Measurements from ENCODE around the gene ATG2B. TPM values are rescaled to one million over a fixed set of nuclear protein-coding genes. Genes with fewer than 3 reads are reported as not detected.

ATG2B gene
- total RNA-seq, 1 experiment from 2014 or later, result 19.4 TPM

DNA sequence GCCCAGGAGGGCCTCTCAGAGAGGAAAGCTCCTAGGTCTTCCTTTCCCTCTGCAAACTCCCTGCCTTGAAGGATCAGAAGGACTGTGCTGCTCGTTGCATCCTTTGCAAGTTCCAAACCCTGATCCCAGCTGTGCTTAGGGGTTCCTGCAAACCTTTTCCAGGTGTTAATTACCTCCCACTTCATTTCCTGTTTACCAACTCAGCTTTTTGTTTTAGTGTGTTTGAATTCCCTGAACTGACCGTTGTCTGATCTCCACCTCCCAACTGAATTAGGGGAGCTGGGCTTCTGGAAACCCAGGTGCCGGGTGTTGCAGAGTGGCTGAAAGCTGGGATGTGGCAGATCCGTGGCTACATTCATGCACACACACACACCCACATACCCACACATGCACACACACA, 127.7 kb downstream of the ATG2B start:
- Mint-ChIP-seq H3K9me3 (ENCODE audit: unreplicated experiment) (no peaks in the 10 kb centered on the region), H3K4me3 (ENCODE audit: unreplicated experiment) (no peak overlapping the region), H3K4me1 (ENCODE audit: low read depth, unreplicated experiment) (no peaks in the 10 kb centered on the region), H3K27me3 (ENCODE audit: insufficient read depth, unreplicated experiment) (no peaks in the 10 kb centered on the region), H3K36me3 (ENCODE audit: insufficient read depth, unreplicated experiment) (no peaks in the 10 kb centered on the region), H3K27ac (ENCODE audit: unreplicated experiment) (no peak overlapping the region)
- DNase-seq, result no peak
- intact Hi-C loops (cut with micrococcal nuclease; ENCODE audit: unreplicated experiment), result loop anchor here (5.0 kb wide), 1 partner anchor 38 kb away; no protein-coding TSS in a partner anchor
- ChIA-PET POLR2A (no interaction called here), CTCF (no interaction called here)
- Histone ChIP-seq H3K36me3 (ENCODE audit: control insufficient read depth, insufficient read depth, low read length) (peaks cover 2% of the 10 kb centered on the region), H3K4me3 (ENCODE audit: low read depth, low read length) (no peak overlapping the region), H3K4me1 (peaks cover 29% of the 10 kb centered on the region), H3K9me3 (peaks cover 13% of the 10 kb centered on the region), H3K27me3 (replicated peaks; ENCODE audit: control insufficient read depth, insufficient read depth, low read length) (no peaks in the 10 kb centered on the region)
- TF ChIP-seq CTCF (IDR thresholded peaks at IDR 0.05; ENCODE audit: insufficient read depth in 1 of 2, low read depth in 1 of 2, low read length in 1 of 2, severe bottlenecking in 1 of 2, unreplicated experiment in 1 of 2), result no peak
- no TSS peak for BruUV-seq (replicated peaks)

DNA sequence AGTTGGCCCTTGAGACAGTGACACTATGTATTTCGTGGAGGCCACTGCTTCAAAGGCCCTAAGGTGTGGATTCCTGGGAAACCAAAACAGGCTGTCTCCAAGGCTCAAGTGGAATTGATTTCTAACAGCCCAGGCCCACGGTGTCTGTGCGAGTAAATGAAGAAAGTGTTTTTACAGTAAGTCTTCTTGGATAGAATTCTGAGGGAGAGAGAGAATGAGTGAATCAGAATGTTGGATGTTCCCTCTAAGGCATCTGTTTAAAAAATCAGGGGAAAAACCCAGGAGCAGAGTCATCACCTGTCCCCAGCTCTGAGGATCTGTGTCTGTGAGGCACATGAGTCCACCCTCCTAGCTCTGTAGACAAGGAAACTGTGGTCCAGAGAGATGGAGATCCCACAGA, 129.5 kb downstream of the ATG2B start:
- CTCF ChIA-PET, result no interaction called here
- DNase-seq, result no peak
- H3K4me3 Mint-ChIP-seq (ENCODE audit: unreplicated experiment), result no peak overlapping the region
- no peaks in the 10 kb centered on the region for H3K4me1 Mint-ChIP-seq (ENCODE audit: low read depth, unreplicated experiment)
- Histone ChIP-seq H3K27me3 (replicated peaks; ENCODE audit: control insufficient read depth, insufficient read depth, low read length) (no peaks in the 10 kb centered on the region), H3K36me3 (ENCODE audit: control insufficient read depth, insufficient read depth, low read length) (peaks cover 2% of the 10 kb centered on the region), H3K4me3 (ENCODE audit: low read depth, low read length) (no peak overlapping the region), H3K9me3 (no peaks in the 10 kb centered on the region; the same call in 1 of the 2 replicates), H3K4me1 (peaks cover 12% of the 10 kb centered on the region)
- H3K27me3 Mint-ChIP-seq (ENCODE audit: insufficient read depth, unreplicated experiment), result no peaks in the 10 kb centered on the region
- POLR2A ChIA-PET, result no interaction called here
- intact Hi-C loops (cut with micrococcal nuclease; ENCODE audit: unreplicated experiment), result no loop called here
- BruUV-seq (replicated peaks), result no TSS peak
- H3K27ac Mint-ChIP-seq (ENCODE audit: unreplicated experiment), result no peak overlapping the region
- no peak for TF ChIP-seq CTCF (IDR thresholded peaks at IDR 0.05; ENCODE audit: insufficient read depth in 1 of 2, low read depth in 1 of 2, low read length in 1 of 2, severe bottlenecking in 1 of 2, unreplicated experiment in 1 of 2)
- H3K36me3 Mint-ChIP-seq (ENCODE audit: insufficient read depth, unreplicated experiment), result no peaks in the 10 kb centered on the region
- no peaks in the 10 kb centered on the region for H3K9me3 Mint-ChIP-seq (ENCODE audit: unreplicated experiment)

GRCh38 chr14:96232506-96232905, 130.6 kb downstream of the ATG2B start:
- CTCF ChIA-PET, result no interaction called here
- Mint-ChIP-seq H3K36me3 (ENCODE audit: insufficient read depth, unreplicated experiment) (no peaks in the 10 kb centered on the region), H3K27ac (ENCODE audit: unreplicated experiment) (no peak overlapping the region), H3K27me3 (ENCODE audit: insufficient read depth, unreplicated experiment) (no peaks in the 10 kb centered on the region), H3K9me3 (ENCODE audit: unreplicated experiment) (no peaks in the 10 kb centered on the region), H3K4me1 (ENCODE audit: low read depth, unreplicated experiment) (no peaks in the 10 kb centered on the region), H3K4me3 (ENCODE audit: unreplicated experiment) (no peak overlapping the region)
- intact Hi-C loops (cut with micrococcal nuclease; ENCODE audit: unreplicated experiment), result no loop called here
- no peaks in the 10 kb centered on the region for H3K27me3 ChIP-seq (replicated peaks; ENCODE audit: control insufficient read depth, insufficient read depth, low read length)
- 0 out of 2 replicates have a peak, but pooled peaks cover 8% of the 10 kb centered on the region for H3K4me1 ChIP-seq
- no peak for TF ChIP-seq CTCF (IDR thresholded peaks at IDR 0.05; ENCODE audit: insufficient read depth in 1 of 2, low read depth in 1 of 2, low read length in 1 of 2, severe bottlenecking in 1 of 2, unreplicated experiment in 1 of 2)
- no peaks in the 10 kb centered on the region for H3K36me3 ChIP-seq (ENCODE audit: control insufficient read depth, insufficient read depth, low read length)
- H3K9me3 ChIP-seq, result no peaks in the 10 kb centered on the region
- BruUV-seq (replicated peaks), result no TSS peak
- H3K4me3 ChIP-seq (ENCODE audit: low read depth, low read length), result no peak overlapping the region
- POLR2A ChIA-PET, result no interaction called here
- DNase-seq, result no peak

Data from Caco-2 (cell line).